ENCODE results near the gene CEP126.

GRCh38 chr11:101912823-101913284 lies 2.0 kb upstream of the CEP126 start:
- peak; percentile 15; the same call in 1 of the 2 replicates for TF ChIP-seq CTCF (IDR thresholded peaks at IDR 0.05; ENCODE audit: low read depth, low read length)
- TF ChIP-seq EZH2phosphoT487 (IDR thresholded peaks at IDR 0.05; ENCODE audit: low read depth), result no peak

All from OCI-LY3 (cell line).